Large intestine (tissue), 3 donors: ENCODE measurements around the gene CNTNAP2. TPM values are rescaled to one million over a fixed set of nuclear protein-coding genes. Genes with fewer than 3 reads are reported as not detected.

ENCODE experiments used
- DNase-seq, 2 donors: peaks; one replicate each; pipeline versions ENCODE4 v3.0.0 to v3.0.0-alpha.2; 2013
- H3K27ac ChIP-seq: one replicate; pipeline ENCODE4 v1.5.1; 2013; ENCODE audit warnings: low read length
- H3K27me3 ChIP-seq: 2 replicates; pipeline ENCODE4 v1.6.1; 2013; ENCODE audit warnings: low read length; ENCODE audit not compliant: control insufficient read depth, insufficient read depth
- H3K36me3 ChIP-seq: 2 replicates; pipeline ENCODE4 v1.6.1; 2013; ENCODE audit warnings: low read length; ENCODE audit not compliant: control insufficient read depth, insufficient read depth
- H3K4me1 ChIP-seq: one replicate; pipeline ENCODE4 v1.6.1; 2013; ENCODE audit warnings: low read length; ENCODE audit not compliant: control insufficient read depth, insufficient read depth
- H3K4me3 ChIP-seq: one replicate; pipeline ENCODE4 v1.5.1; 2013; ENCODE audit warnings: low read length
- H3K9me3 ChIP-seq: one replicate; pipeline ENCODE4 v1.6.1; 2013; ENCODE audit warnings: mild to moderate bottlenecking, low read depth, low read length, moderate library complexity; ENCODE audit not compliant: control insufficient read depth
- WGBS: methylation state at CpG from one replicate; pipeline ENCODE4 v1.1.5; 2013; ENCODE audit warnings: low lambda C conversion rate; ENCODE audit not compliant: insufficient coverage; 5-methylcytosine and 5-hydroxymethylcytosine counted together
- polyA plus RNA-seq: library from polyadenylated mRNA; unstranded; fragments of 120-200 nt; gene quantifications from one replicate; pipeline ENCODE4 v1.2.1, GENCODE V29; 2013

CNTNAP2 gene
- polyA plus RNA-seq, 1 donor = 12.9 TPM

DNA sequence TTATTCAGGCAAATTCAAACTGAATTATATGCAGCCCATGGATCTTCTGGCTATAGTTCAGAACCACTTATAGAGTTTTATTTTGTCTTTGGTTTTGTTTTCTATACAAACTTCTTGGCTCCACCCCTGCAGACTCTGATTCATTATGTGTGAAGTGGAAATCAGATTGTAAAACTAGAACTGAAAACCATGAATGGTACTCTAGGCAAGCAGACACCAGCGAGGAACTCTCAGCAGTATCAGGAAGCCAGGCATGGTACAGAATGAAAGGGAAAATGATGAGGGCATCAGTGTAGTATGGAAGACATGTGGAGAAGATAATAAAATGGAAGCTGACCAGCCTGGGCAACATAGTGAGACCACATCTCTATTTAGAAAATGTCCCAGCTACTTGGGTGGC lies 1447.1 kb downstream of the CNTNAP2 start:
- Histone ChIP-seq H3K4me1 (no peaks in the 10 kb centered on the region), H3K27ac (no peak overlapping the region), H3K36me3 (no peaks in the 10 kb centered on the region), H3K27me3 (no peaks in the 10 kb centered on the region), H3K4me3 (no peak overlapping the region), H3K9me3 (no peaks in the 10 kb centered on the region)
- WGBS = 100% methylated on average over 1 of the region's 1 CpG
- no peak for DNase-seq

DNA sequence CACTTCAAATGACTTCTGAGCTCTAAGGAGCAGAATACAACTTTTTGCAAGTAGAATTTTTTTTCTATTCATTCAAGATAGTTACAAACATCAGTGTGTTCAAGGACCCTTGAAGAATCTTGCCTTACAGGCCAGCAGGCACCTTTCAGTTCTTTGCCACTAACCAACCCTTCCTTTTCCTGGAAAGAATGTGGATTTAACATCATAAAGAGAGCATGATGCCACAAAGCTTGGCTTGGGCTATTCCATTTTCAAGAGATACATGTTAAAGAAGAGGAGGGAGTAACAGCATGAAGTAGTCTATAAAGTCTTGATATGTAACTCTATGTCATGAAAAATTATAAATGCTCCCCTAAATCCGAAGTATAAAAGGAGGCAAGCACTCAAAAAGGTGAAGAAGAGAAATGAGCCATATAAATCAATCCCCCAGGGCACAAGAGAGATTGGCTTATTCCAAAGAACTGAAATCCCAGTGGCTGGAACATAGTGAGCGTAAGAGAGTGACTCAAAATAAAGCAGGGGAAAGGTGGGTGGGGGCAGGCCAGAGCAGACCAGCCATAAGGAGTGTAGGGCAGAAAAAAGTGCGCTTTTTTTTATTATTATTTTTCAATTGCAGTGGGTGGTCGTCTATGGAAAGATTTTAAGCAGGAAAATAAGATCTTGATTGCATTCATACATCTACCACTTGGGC lies 1448.3 kb downstream of the CNTNAP2 start:
- H3K27ac ChIP-seq = no peak overlapping the region
- H3K9me3 ChIP-seq = no peaks in the 10 kb centered on the region
- 93% methylated on average over 3 of the region's 4 CpGs for WGBS
- DNase-seq = no peak
- H3K27me3 ChIP-seq = no peaks in the 10 kb centered on the region
- no peaks in the 10 kb centered on the region for H3K36me3 ChIP-seq
- no peaks in the 10 kb centered on the region for H3K4me1 ChIP-seq
- no peak overlapping the region for H3K4me3 ChIP-seq

DNA sequence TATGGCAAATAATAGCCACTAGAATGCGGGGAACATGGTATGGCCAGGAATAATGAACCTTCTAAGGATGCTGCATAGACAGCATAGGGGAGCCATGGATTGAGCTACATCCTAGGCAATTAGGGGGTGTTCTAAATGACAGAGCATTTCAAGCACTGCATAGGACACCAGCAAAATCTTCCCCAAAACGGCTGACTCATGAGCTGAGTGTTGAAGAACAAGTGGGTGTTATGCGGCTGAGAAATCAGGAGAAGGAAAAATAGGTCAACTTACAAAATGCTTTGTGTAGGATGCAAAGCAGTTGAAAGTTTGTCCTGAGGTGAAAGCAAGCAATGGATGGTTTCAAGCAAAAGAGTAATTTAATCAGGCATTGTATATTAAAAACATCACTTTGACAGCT lies 1450.4 kb downstream of the CNTNAP2 start:
- Histone ChIP-seq H3K27ac (no peak overlapping the region), H3K36me3 (no peaks in the 10 kb centered on the region), H3K4me1 (no peaks in the 10 kb centered on the region), H3K4me3 (no peak overlapping the region), H3K27me3 (no peaks in the 10 kb centered on the region), H3K9me3 (no peaks in the 10 kb centered on the region)
- DNase-seq = no peak
- 86% methylated on average over 1 of the region's 3 CpGs for WGBS

DNA sequence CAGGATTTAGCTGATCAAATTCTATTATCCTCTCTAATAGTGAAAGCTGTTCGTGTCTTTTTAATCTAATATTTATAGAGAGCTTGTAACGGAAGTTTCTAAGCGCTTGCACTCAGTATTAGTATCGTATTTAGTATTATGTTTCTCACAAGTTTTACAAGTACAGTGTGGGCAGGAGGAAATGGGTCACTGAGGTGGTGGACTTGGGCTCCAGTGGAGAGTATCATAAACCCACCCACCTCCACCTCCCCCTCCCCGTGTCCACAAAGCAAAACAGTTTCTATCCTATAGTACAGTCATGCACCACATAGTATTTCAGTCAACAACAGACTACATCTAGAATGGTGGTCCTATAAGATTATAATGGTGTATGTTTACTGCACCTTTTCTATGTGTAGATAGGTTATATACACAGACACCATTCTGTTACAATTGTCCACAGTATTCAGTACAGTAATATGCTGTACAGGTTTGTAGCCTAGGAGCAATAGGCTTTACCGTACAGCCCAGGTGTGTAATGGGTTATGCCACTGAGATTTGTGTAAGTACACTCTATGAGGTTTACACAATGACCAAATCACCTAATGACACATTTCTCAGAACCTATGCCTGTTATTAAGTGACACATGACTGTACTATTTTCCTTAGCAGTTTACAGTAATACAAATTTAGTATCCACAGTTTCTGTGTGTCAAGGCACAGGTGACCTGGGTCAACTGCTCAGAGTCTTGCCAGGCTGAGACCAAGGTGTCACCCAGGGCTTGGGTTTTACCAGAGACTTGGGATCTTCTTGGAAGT lies 1452.7 kb downstream of the CNTNAP2 start:
- no peak overlapping the region for H3K27ac ChIP-seq
- no peak for DNase-seq
- no peaks in the 10 kb centered on the region for H3K4me1 ChIP-seq
- no peaks in the 10 kb centered on the region for H3K9me3 ChIP-seq
- H3K27me3 ChIP-seq = no peaks in the 10 kb centered on the region
- WGBS = 28% methylated on average over 2 of the region's 6 CpGs
- no peak overlapping the region for H3K4me3 ChIP-seq
- H3K36me3 ChIP-seq = no peaks in the 10 kb centered on the region

DNA sequence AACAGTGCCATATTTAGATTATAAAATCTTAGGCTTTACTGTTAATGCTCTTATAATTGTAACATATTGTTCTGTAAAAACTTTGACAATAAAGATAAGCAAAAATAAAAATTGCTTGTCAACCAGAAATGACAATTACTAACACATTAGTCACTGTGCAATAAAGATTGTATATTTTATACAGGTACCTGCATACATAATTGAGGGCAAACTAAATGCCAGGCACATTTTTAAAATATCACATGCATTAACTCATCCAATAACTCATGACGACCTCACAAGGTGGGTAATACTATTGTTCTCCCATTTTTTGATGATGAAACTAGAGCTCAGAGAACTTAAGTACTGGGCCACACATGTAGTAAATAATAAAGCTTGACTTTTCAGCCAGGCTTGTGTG lies 1453.8 kb downstream of the CNTNAP2 start:
- Histone ChIP-seq H3K9me3 (no peaks in the 10 kb centered on the region), H3K27me3 (no peaks in the 10 kb centered on the region), H3K4me3 (no peak overlapping the region), H3K4me1 (no peaks in the 10 kb centered on the region), H3K36me3 (no peaks in the 10 kb centered on the region), H3K27ac (no peak overlapping the region)
- no peak for DNase-seq
- no CpG with 5 or more reads among the region's 1 CpG for WGBS

DNA sequence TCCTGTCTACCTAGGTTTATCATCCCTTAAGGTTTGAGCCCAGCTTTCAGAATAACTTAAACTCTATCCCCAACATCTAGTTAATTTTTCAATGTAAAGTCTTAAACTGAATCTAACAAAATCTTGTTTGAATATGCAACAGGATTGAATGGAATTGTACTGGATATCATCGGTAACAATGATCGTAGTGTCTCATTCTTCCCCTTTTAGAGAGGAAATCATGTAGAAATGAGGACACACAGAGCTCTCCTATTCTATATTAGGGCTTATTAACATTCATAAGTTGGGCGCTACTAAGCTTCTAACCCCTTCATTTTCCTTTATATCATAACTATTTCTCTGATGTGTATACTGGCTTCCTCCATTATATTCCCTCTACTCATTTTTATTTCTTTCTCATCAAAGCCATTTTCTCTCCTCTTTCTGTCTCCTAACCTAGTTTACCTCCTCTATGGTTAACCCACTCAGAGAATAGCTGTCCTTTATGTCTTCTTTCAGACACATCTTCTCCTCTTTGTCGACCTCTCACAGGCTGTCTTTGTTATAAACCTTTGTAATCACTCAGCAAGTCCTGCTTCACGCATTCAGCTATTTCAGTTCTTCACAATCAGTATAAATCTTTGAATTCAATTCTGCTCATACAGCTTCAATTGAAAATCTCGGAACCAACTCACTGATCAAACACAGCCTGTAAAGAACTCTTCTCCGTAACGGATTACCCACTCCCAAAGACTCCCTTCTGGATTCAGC lies 1455.0 kb downstream of the CNTNAP2 start:
- Histone ChIP-seq H3K27me3 (no peaks in the 10 kb centered on the region), H3K4me3 (no peak overlapping the region), H3K4me1 (no peaks in the 10 kb centered on the region), H3K27ac (no peak overlapping the region), H3K36me3 (no peaks in the 10 kb centered on the region), H3K9me3 (no peaks in the 10 kb centered on the region)
- DNase-seq = no peak
- WGBS = 100% methylated on average over 1 of the region's 8 CpGs

DNA sequence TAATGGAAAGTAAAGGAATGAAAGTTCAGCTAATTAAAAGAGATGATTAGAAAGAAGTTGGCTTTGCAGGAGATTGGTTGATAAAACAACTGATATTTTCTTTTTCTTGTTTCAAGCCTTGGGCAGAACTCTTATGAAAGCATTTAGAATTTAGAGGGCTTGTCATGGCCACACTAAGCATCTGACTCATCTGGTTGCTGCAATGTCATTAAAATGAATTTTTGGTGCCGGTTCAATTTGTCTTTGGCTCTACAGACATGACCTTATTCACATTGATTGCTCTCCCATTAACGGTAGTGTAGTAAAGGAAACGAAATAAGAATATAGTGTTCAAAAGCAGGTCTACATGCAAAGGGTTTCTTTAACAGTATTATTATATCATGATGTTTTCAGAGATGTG lies 1461.6 kb downstream of the CNTNAP2 start:
- H3K4me1 ChIP-seq = no peaks in the 10 kb centered on the region
- no peak overlapping the region for H3K27ac ChIP-seq
- H3K36me3 ChIP-seq = no peaks in the 10 kb centered on the region
- H3K9me3 ChIP-seq = no peaks in the 10 kb centered on the region
- no peak overlapping the region for H3K4me3 ChIP-seq
- H3K27me3 ChIP-seq = no peaks in the 10 kb centered on the region
- no CpG with 5 or more reads among the region's 3 CpGs for WGBS
- no peak for DNase-seq

DNA sequence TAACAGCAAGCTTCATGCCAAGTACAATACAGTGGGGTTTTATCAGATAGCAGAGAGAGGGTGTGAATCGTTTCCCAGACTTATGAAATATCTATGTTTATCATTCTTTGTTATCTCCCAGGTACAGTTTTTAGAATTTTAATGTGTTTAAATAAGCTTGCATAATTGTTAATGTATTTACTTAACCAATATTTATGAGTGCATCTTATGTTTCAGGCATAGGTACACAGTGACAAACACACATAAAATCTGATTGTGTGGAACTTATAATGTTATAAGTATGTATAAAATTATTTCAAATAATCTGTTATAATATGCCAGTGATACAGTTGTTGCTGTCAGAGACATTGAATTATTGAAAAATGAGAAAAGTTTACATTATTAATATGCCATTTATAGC lies 1462.5 kb downstream of the CNTNAP2 start:
- Histone ChIP-seq H3K36me3 (no peaks in the 10 kb centered on the region), H3K27me3 (no peaks in the 10 kb centered on the region), H3K9me3 (no peaks in the 10 kb centered on the region), H3K27ac (no peak overlapping the region), H3K4me1 (no peaks in the 10 kb centered on the region), H3K4me3 (no peak overlapping the region)
- WGBS = no CpG with 5 or more reads among the region's 1 CpG
- DNase-seq = no peak

DNA sequence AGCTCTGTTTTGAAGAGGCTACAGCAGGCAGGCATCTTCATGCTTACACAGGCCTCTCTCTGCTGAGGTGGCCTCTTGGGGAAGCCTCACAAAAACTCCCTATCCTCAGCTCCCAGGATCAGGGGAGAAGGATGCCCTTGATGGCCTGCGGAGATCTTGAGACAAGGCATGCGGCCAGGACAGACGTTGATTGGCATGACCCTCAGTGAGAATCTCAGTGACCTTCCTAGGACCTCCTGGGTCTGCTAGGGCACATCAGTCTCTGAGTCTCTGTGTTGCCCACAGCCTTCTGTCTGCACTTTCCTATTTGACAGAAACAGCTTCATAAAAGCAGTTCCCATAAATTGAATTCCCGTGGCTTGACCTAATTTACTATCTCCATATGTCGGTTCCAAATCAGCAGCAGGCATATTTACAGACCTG lies 1468.2 kb downstream of the CNTNAP2 start:
- H3K4me3 ChIP-seq = no peak overlapping the region
- no peaks in the 10 kb centered on the region for H3K9me3 ChIP-seq
- H3K4me1 ChIP-seq = no peaks in the 10 kb centered on the region
- H3K27ac ChIP-seq = no peak overlapping the region
- DNase-seq = no peak
- H3K27me3 ChIP-seq = no peaks in the 10 kb centered on the region
- no CpG with 5 or more reads among the region's 5 CpGs for WGBS
- H3K36me3 ChIP-seq = no peaks in the 10 kb centered on the region

DNA sequence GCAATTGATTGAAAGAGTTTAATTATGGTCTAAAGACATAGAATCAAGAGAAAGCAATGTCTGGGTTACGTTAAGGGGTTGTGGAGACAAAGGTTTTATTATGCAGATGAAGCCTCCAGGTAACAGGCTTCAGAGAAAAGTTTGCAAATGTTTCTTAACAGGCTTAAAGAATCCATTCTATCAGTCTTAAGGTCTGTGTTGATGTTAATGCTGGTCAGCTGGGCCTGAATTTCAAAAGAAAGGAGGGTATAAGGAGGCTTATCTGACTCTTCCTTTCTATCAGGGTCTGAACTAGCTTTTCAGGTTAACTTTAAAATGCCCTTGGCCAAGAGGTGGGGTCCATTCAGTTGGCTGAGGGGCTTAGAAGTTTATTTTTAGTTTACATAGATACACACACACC lies 1469.5 kb downstream of the CNTNAP2 start:
- DNase-seq = no peak
- Histone ChIP-seq H3K27ac (no peak overlapping the region), H3K36me3 (no peaks in the 10 kb centered on the region), H3K27me3 (no peaks in the 10 kb centered on the region), H3K4me3 (no peak overlapping the region), H3K4me1 (no peaks in the 10 kb centered on the region), H3K9me3 (no peaks in the 10 kb centered on the region)
- no CpG with 5 or more reads among the region's 1 CpG for WGBS
